Measurements from ENCODE around the gene CCDC57. TPM values are rescaled to one million over a fixed set of nuclear protein-coding genes. Genes with fewer than 3 reads are reported as not detected.

Gene CCDC57
- total RNA-seq, 1 experiment from 2014 or later: 17.8 TPM

DNA sequence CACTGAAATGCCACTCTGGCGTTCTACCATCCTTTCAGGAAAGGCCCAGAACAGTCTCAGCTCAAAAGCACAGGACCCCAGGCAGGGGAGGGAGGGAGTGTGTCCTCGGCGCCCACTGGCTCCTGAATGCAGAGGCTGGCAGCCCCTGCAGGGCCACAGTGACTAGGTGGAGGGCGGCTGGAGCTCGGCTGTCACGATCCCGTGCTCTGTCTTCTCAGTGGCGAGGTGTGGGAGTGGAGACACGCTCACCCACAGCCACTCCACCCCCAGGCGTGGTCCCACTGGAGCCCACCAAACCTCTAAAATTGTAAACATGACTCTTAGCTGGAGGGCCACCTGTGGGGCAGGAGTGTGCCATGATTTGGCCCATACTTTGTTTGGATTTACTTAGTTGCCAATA is 98.2 kb downstream of the CCDC57 start:
- no peak for DNase-seq (ENCODE audit: low read depth, low spot score)
- in situ Hi-C loops (cut with HindIII; ENCODE audit: low pct_unique_long_range_greater_than_20kb, low sequenced_read_pairs): no loop called here

DNA sequence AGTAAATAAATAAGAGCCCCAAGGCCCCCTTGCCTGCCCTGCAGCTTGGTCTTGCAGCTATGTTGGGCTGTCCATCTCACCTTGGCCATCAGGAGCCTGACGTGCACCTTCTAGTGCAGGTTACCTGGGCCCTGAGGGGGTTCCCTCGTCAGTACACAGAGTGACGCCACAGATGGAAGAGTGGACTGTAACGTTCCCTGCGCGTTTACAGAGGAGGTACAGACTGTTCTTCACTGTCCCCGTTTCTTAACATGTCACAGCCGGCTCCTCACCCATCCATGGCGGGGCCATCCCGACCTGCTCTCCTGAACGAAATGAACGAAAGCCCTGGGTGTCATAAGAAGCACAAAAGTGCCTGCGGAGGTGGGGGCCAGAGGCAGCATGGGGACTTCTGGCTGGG is 98.7 kb downstream of the CCDC57 start:
- in situ Hi-C loops (cut with HindIII; ENCODE audit: low pct_unique_long_range_greater_than_20kb, low sequenced_read_pairs): no loop called here
- no peak for DNase-seq (ENCODE audit: low read depth, low spot score)

GRCh38 chr17:82113422-82113821 is 99.2 kb downstream of the CCDC57 start:
- in situ Hi-C loops (cut with HindIII; ENCODE audit: low pct_unique_long_range_greater_than_20kb, low sequenced_read_pairs): no loop called here
- no peak for DNase-seq (ENCODE audit: low read depth, low spot score)

DNA sequence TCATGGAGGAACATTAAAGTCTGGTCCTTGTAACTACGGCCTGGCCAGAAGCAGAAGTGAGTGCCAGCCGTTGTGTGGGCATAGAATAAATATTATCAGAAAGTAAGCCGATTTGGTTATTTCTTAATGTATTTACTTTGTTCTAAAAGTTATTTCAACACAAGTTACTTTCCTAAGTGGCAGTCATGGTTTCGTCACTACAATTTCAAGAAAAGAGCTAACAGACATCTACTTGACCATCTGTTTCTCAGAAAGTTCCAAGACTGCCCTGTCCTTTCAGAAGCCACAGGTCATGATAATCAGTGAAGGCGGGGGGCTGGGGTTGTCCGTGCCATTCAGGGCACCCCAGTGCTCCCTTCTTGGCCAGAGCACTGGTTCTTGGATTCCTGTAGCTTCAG is 99.7 kb downstream of the CCDC57 start:
- in situ Hi-C loops (cut with HindIII; ENCODE audit: low pct_unique_long_range_greater_than_20kb, low sequenced_read_pairs): no loop called here

DNA sequence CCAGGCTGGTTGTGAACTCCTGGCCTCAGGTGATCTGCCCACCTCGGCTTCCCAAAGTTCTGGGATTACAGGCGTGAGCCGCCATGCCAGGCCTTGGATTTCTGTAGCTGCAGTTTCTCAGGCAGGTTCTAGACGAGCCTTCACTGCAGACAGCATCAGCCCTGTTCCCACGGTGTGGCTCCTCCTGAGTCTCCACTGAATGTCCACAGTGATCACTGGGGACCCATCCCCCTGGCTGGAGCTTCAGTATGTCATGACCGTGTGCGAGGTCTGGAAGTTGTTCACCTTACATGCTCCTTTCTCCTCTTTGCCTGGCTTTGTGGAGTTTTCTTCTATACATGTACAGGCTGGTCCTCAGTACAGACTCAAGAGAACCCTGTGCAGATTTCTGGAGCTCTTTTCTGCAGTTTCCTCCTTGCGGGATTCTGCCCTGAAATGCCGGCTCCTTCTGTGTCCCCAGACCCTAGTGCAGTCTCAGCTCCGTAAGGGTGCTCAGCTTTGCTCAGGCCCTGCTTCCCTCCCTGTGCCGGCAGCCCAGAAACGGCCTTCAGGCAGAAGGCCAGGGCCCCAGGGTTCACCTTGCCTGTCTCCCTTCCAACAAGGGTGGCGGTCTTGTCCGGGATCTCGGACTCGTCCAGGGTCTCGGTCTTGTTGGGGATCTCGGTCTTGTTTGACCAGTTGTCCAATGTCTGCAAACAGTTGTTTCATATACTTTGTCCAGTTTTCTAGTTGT is 100.3 kb downstream of the CCDC57 start:
- no peak for DNase-seq (ENCODE audit: low read depth, low spot score)
- in situ Hi-C loops (cut with HindIII; ENCODE audit: low pct_unique_long_range_greater_than_20kb, low sequenced_read_pairs): no loop called here

More for the DNA sequence above, 99.7 kb downstream of the CCDC57 start:
- no peak for DNase-seq (ENCODE audit: low read depth, low spot score)

- in situ Hi-C loops (cut with HindIII; ENCODE audit: low pct_unique_long_range_greater_than_20kb, low sequenced_read_pairs): no loop called here
- no peak for DNase-seq (ENCODE audit: low read depth, low spot score)
Observed at GRCh38 chr17:82110298-82110697, 102.3 kb downstream of the CCDC57 start.

DNA sequence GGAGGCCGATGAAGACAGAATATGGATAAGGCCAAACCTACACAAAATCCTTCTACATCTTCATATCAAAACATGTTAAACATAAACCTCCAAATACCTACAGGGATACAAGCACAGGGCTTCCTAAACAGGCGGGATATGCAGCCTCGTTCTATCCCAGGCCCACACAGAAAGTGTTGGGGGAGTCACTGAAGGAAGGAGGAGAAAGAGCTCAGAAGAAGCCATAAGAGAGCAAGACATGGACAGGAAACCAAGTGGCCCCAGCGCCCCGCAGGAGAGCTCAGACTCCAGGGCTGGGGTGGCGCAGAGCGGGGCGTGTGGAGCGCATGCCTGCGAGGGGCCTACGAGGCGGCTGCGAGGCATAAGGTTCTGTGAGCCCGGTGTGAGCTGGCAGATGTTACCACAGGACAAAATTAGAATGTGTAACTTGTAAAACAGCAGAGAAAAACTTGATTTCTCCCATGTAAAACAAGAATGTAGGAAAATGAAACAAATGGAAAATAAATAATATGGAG is 103.6 kb downstream of the CCDC57 start:
- DNase-seq (ENCODE audit: low read depth, low spot score): no peak
- in situ Hi-C loops (cut with HindIII; ENCODE audit: low pct_unique_long_range_greater_than_20kb, low sequenced_read_pairs): no loop called here

GRCh38 chr17:82108496-82108945 is 104.1 kb downstream of the CCDC57 start:
- DNase-seq (ENCODE audit: low read depth, low spot score): no peak
- in situ Hi-C loops (cut with HindIII; ENCODE audit: low pct_unique_long_range_greater_than_20kb, low sequenced_read_pairs): no loop called here

DNA sequence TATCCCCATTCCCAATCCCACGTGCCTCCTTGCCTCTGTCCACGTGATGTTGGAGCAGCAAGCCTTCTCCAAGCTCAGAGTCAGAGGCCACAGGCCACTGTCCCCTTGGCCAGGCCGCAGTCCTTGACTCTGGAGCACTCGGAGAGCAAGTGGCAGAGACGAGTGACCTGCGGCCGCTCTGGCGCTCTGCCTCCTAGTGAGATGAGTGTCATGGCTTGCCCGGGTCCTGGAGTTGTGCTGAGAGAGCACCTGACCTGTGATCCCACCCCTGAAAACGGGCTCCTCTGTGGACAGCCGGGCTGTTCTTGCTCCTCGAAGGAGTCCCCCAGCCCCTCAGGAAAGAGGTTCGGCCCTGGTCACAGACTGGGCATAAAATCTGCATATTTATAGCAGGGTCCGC is 104.6 kb downstream of the CCDC57 start:
- in situ Hi-C loops (cut with HindIII; ENCODE audit: low pct_unique_long_range_greater_than_20kb, low sequenced_read_pairs): no loop called here
- no peak for DNase-seq (ENCODE audit: low read depth, low spot score)

DNA sequence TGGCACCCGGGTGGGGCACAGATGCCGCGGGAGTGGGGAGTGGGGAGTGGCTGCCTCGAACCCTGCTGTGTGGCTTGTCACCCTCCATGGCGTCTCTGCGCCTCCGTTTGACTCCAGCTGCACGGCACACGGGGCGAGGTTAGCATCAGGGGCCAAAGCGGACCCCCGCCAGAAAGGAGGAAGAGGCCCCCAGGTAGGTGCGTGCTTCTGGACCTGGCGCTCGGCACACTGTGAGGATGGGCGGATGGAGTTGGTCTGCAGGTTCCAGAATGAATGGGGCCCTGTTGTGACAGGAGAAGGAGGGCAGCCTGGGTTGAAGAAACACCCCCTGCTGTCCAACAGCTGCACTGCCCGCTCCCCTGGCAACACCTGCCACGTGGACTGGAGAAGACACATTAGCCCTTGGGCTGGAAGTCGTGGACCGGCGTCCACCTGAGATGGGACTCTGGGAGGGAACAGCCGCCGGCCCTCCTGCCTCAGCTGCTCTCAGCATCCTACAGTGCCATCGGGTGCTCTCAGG is 105.2 kb downstream of the CCDC57 start:
- peak; percentile 69 for DNase-seq (ENCODE audit: low read depth, low spot score)
- in situ Hi-C loops (cut with HindIII; ENCODE audit: low pct_unique_long_range_greater_than_20kb, low sequenced_read_pairs): no loop called here

- DNase-seq (ENCODE audit: low read depth, low spot score): no peak
- in situ Hi-C loops (cut with HindIII; ENCODE audit: low pct_unique_long_range_greater_than_20kb, low sequenced_read_pairs): no loop called here
Observed at GRCh38 chr17:82106688-82107305, 105.8 kb downstream of the CCDC57 start.

GRCh38 chr17:82105882-82106687 is 106.6 kb downstream of the CCDC57 start:
- DNase-seq (ENCODE audit: low read depth, low spot score): peak; percentile 84
- in situ Hi-C loops (cut with HindIII; ENCODE audit: low pct_unique_long_range_greater_than_20kb, low sequenced_read_pairs): no loop called here

- no peak for DNase-seq (ENCODE audit: low read depth, low spot score)
- in situ Hi-C loops (cut with HindIII; ENCODE audit: low pct_unique_long_range_greater_than_20kb, low sequenced_read_pairs): no loop called here
Observed at GRCh38 chr17:82105417-82105881, 107.2 kb downstream of the CCDC57 start.

DNA sequence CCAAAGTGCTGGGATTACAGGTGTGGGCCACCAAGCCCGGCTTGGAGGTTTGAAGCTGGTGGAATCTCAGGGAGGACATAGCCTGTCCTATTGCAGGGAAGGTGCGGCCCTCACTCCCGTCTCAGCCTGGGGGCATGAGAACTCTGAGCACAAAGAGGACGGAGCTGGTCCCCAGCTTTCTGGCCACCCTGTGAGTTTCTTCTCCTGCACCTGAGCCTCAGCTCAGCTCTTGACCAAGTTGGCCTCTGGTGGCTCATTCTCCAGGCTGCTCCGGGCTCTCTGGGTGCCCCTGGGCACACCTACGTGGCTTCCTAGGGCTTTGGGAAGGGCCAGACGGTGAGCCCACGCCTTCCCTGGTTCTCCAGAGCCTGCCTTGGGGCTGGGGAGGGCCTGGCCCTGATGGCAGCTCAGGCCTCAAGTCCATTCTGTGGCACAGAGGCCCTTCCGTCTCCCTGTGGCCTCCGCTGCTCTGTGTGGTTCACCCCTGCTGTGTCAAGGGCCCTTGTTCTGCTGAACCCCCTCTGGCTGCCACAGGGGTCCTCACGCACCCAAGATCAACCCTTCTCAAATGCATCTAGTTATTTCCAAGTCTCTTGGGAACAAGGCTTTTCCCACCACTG is 107.7 kb downstream of the CCDC57 start:
- in situ Hi-C loops (cut with HindIII; ENCODE audit: low pct_unique_long_range_greater_than_20kb, low sequenced_read_pairs): no loop called here
- DNase-seq (ENCODE audit: low read depth, low spot score): no peak

- no peak for DNase-seq (ENCODE audit: low read depth, low spot score)
- in situ Hi-C loops (cut with HindIII; ENCODE audit: low pct_unique_long_range_greater_than_20kb, low sequenced_read_pairs): no loop called here
Observed at GRCh38 chr17:82103553-82104451, 108.8 kb downstream of the CCDC57 start.

GRCh38 chr17:82101767-82102679 is 110.6 kb downstream of the CCDC57 start:
- in situ Hi-C loops (cut with HindIII; ENCODE audit: low pct_unique_long_range_greater_than_20kb, low sequenced_read_pairs): no loop called here
- no peak for DNase-seq (ENCODE audit: low read depth, low spot score)
